DMS114 treated with DMSO at 0.1 percent for 48 hours (cell line): ENCODE measurements around the gene ZNF436.
A peak's percentile ranks its signal among the peaks of the same experiment; 100 is the strongest.

Experiments
- DNase-seq: peaks from one replicate; lab custom pipeline; 2025; ENCODE audit not compliant: unreplicated experiment; lab: John Stamatoyannopoulos, UW

ZNF436 gene

DNA sequence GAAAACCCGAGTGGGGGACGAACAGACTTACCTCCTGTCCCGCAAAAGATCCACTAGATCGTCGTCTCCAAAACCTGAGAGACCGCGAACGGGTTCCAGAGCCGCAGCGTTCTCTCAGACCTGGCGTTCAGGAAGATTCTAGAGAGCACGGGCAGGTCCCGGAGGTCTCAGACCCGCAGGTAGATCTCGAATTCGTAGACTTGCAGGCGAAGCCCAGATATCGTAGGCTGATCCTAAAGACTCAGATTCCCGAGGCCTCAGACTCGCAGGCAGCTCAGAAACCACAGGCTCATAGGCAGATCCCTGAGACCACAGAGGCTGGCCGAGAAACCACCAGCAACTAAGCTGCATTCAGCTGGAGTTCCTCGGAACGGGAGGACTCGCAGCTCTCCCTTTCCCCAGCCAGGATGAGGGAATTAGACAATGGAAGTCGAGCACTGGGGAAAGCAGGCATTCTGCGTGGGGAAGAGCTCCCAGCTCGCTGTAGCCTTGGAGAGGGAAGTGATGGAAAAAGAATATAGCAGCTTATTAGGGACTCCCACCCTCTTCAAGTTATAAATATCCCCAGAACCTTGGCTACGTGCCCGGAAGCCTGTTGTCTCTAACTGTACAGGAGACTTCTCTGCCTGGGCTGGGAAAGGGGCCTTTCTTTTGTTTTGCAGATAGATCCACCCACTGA is at the start of gene ZNF436:
ZNF436 (minus strand) TSS at position 502 of the 679 bp plus-strand sequence. CDS start 1,831 bp downstream, outside the sequence.
- DNase-seq = no peak

DNA sequence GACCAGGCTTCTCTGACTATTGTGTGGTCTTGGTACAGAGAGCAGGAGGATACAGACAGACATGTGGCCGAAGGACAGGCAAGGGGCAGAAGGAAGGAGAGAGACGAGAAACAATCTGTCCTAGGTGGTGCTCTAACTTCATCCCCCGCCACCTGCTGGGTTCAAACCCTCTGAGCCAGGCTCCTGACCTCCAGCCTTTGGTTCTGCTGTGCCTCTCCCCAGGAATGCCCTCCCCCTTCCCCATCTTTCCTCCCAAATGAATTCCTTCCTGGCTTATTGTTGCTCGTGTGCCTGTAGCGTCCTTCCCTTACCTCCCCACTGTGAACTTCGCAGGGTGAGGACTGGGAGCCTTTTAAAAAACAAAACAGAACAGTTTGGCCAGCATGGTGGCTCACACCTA is 49.5 kb upstream of the ZNF436 start:
- DNase-seq = no peak

DNA sequence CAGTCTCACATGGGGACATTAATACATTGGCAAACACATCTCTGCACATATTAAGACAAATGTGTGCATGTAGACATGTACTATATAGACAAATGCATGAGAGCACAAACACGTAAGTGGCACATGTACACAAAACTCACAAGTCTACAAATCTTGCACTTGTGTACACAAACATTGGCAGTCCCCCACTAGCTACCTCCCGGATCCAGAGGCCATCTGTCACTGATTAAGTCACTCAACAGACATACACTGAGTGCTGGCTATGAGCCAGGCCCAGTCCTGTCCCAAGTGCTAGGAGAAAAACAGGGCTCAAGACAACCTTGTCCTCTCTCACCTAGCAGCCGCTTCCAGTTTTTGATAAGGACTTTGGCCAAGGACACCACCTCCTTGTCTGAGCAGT is 47.9 kb upstream of the ZNF436 start:
- DNase-seq = no peak

DNA sequence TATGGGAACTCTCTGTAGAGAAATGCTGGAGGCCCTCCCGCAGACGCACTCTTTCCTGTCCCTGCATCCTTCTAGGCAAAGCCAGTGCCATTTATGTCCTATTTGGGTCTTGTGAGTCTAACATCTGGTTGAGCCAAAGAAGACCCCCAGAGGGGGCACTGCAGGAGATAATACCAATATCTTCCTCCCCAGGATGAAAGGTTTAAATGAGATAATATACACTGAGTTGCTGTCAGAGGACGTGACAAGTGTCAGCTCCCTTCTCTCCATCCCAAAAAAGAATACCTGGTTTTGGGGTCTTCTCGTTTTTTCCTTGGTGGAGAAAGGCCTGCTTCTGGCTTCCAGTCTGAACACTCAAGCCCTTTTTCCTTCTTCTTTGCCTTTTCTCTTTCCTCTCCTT is 47.3 kb upstream of the ZNF436 start:
- DNase-seq = no peak

DNA sequence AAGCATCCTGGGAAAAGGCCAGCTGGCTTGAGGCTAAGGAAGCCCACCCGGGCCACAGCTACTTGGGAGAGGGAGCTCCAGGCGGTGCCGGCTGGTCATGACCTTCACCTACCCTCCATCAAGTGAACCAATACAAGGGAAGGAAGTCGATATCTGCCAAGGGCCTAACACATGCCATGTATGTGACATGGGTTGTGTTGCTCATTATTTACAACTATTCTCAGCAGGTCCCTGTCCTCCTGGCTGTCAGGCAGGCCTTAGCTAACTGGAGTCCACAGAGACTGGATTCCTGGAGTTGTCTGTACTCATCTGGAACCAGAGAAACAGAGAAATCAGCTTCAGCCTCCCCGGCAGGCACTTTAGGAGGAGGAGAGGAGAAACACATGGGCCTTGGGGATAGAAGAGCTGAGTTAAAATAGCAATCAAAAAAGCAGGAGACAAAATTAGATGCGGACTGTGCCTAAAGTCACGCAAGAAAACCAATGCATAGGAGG is 39.2 kb upstream of the ZNF436 start:
- no peak for DNase-seq

DNA sequence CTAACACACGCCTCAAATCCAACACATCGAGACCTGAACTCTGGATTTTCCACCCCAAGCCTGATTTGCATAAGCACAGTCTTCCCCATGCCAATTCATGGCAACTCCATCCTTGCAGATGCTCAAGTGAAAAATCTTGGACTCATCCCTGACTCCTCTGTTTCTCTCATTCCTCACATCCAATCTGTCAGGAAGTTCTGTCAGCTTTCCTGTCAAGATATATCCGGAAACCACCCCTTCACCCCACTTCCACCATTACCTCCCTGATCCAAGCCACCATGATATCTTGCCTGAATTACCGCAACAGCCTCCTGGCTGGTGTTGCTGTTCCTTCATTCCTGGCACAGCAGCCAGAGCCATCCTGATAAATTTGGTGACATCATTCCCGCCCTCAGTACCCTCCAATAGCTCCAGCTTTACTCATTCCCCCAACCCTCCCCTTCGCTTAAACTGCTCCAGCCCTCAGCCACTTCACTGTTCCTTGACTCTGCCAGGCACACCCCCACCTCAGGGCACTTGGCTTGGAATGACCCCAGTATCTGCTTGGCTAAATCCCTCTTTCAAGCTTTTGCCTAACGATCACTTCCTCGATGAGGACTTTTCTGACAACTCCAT is 37.5 kb upstream of the ZNF436 start:
- DNase-seq = no peak

- no peak for DNase-seq
Measured at GRCh38 chr1:23405946-23406345, 36.3 kb upstream of the ZNF436 start.

GRCh38 chr1:23403735-23404486 is 34.3 kb upstream of the ZNF436 start:
- peak; percentile 12 for DNase-seq

GRCh38 chr1:23403355-23403734 is 33.7 kb upstream of the ZNF436 start:
- no peak for DNase-seq

- no peak for DNase-seq
Measured at GRCh38 chr1:23403038-23403336, 33.4 kb upstream of the ZNF436 start.

GRCh38 chr1:23402286-23403037 is 32.8 kb upstream of the ZNF436 start:
- DNase-seq = no peak

GRCh38 chr1:23401313-23401712 is 31.7 kb upstream of the ZNF436 start:
- no peak for DNase-seq

DNA sequence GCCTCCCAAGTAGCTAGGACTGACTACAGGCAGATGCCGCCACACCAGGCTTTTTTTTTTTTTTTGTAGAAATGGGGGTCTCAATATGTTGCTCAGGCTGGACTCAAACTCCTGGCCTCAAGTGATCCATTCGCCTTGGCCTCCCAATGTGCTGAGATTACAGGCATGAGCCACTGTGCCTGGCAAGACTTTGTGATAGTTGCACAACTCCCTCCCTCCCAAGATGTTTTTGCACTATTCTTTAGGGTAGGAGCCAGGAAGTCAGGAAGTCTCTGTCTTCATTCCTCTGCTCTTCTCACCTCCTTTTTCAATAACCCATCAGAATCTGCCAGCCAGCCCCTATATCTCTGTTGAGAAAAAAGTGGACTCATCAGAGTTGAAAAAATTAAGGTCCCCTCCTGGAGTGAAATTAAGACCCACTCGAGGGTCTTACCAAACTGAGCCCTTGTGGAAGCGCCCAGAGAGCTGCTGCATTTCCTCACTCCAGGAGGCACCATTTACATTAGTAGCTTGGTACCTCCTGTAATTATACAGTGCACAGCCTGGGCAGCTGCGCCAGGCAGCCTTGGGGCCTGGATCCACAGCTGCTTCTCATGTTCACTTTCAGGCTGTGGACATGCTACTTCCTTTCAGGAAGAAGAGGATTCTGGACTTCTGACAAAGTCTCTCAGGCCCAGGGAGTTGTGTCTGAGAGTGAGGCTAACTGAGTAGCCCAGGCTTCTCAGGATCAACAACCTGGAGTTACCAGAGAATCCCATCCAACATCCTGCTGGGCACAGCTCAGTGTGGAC is 30.9 kb upstream of the ZNF436 start:
- no peak for DNase-seq

GRCh38 chr1:23399229-23399628 is 29.6 kb upstream of the ZNF436 start:
- DNase-seq = no peak

DNA sequence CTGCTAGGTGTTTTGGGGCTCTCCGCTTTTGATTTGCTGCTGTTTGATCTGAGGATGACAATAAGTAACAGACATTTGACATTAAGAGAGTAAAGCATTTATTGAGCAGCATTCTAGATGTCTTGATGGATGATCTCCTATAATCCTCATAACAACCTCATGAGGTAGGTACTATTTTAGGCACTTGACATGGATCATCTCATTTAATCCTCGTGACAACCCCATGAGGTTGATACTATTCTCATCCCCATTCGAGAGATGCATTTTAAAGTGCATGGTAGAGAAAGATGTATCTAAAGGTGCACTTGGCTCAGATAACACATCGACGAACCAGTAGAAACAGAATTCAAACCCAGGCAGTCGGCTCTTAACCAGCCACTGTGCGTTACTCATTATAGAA is 28.3 kb upstream of the ZNF436 start:
- DNase-seq = no peak

- no peak for DNase-seq
Measured at GRCh38 chr1:23396380-23396779, 26.7 kb upstream of the ZNF436 start.

- DNase-seq = no peak
Measured at GRCh38 chr1:23395849-23396248, 26.2 kb upstream of the ZNF436 start.

DNA sequence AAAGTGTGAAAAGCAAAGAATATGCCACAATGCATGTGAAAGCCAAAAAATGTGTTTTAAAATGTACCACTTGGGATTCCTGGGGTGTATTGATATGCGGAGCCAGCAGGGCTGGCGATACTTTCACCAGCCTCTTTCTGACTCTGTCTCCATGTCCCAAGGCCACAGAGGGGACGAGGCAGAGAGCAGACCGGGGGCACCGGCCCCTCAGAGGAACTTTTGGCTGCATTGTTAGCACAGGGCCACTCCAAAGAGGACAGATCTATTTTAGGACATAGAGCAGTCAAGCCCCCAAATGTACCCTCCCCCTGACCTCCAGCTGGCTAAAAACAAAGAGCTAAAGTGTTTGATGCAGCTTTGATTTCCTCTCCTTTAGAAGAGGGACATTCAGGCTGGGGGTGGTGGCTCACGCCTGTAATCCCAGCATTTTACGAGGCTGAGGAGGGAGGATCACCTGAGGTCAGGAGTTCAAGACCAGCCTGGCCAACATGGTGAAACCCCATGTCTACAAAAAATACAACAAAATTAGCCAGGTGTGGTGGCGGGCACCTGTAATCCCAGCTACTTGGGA is 25.6 kb upstream of the ZNF436 start:
- no peak for DNase-seq

GRCh38 chr1:23394684-23395083 is 25.0 kb upstream of the ZNF436 start:
- DNase-seq = no peak

DNA sequence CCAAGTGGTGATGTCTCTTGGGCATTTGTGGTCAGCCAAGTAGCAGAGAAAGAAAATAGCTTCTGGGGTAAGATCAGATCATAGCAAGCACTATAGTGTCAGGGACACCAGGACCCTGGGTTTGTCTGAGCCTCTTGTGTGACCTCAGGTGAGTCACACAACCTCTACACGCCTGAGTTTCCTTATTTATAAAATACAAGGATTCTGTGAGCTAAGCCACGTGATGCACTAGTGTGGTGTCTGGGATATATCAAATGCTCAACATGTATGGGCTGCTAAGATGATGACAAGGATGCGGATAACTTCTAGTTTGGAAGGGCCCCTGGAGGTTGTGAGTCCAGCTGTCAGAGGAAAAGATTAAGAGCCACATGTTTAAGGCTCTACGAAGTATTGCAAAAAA is 24.5 kb upstream of the ZNF436 start:
- no peak for DNase-seq
